HepG2 (cell line): Measurements from ENCODE around the gene TTLL1. TPM values are rescaled to one million over a fixed set of nuclear protein-coding genes. Genes with fewer than 3 reads are reported as not detected.

Source experiments
- BATF2 ChIP-seq: sonication (generic); formaldehyde crosslinking; IDR thresholded peaks from 2 replicates; pipeline ENCODE4 v1.8.0; 2022; ENCODE audit warnings: mild to moderate bottlenecking, missing genetic modification reagents, moderate library complexity
- GABPB1 ChIP-seq: IDR thresholded peaks from 2 replicates; pipeline ENCODE4 v1.6.1; 2016; ENCODE audit warnings: mild to moderate bottlenecking, missing genetic modification reagents, moderate library complexity, missing compliant biosample characterization
- GFI1 ChIP-seq: sonication (generic); formaldehyde crosslinking; IDR thresholded peaks from 2 replicates; pipeline ENCODE4 v1.5.0; 2020; ENCODE audit warnings: missing genetic modification reagents, mild to moderate bottlenecking, borderline replicate concordance
- IKZF4 ChIP-seq: sonication (generic); formaldehyde crosslinking; IDR thresholded peaks from 2 replicates; pipeline ENCODE4 v1.5.1; 2020; ENCODE audit warnings: borderline replicate concordance, mild to moderate bottlenecking, low read depth, missing genetic modification reagents; ENCODE audit errors: not compliant biosample characterization
- KMT2B ChIP-seq: IDR thresholded peaks from 2 replicates; pipeline ENCODE4 v1.6.1; 2016; ENCODE audit warnings: missing genetic modification reagents, missing compliant biosample characterization
- NFATC3 ChIP-seq: sonication (generic); formaldehyde crosslinking; IDR thresholded peaks from 2 replicates; pipeline ENCODE4 v1.5.1; 2020; ENCODE audit warnings: mild to moderate bottlenecking, missing genetic modification reagents
- PAX8 ChIP-seq: sonication (generic); formaldehyde crosslinking; IDR thresholded peaks from 2 replicates; pipeline ENCODE4 v1.8.0; 2022; ENCODE audit warnings: mild to moderate bottlenecking, missing genetic modification reagents, borderline replicate concordance
- PRMT3 ChIP-seq: sonication (generic); formaldehyde crosslinking; IDR thresholded peaks from 2 replicates; pipeline ENCODE4 v1.8.1; 2022; ENCODE audit warnings: low read depth, mild to moderate bottlenecking, moderate library complexity, missing genetic modification reagents, borderline replicate concordance
- ZNF124 ChIP-seq: sonication (generic); formaldehyde crosslinking; IDR thresholded peaks from 2 replicates; pipeline ENCODE4 v1.4.0; 2020; ENCODE audit warnings: missing genetic modification reagents
- ZNF136 ChIP-seq: sonication (generic); formaldehyde crosslinking; IDR thresholded peaks from 2 replicates; pipeline ENCODE4 v1.8.1; 2022; ENCODE audit warnings: low read depth, mild to moderate bottlenecking, moderate library complexity, missing genetic modification reagents
- ZNF441 ChIP-seq: sonication (generic); formaldehyde crosslinking; IDR thresholded peaks from 2 replicates; pipeline ENCODE4 v1.7.0; 2021; ENCODE audit warnings: missing genetic modification reagents, borderline replicate concordance
- ZNF607 ChIP-seq: sonication (generic); formaldehyde crosslinking; IDR thresholded peaks from 2 replicates; pipeline ENCODE4 v1.5.1; 2020; ENCODE audit warnings: missing genetic modification reagents, mild to moderate bottlenecking, borderline replicate concordance
- ZNF800 ChIP-seq: sonication (generic); formaldehyde crosslinking; IDR thresholded peaks from 2 replicates; pipeline ENCODE4 v1.4.0; 2020; ENCODE audit warnings: missing genetic modification reagents
- ZNF83 ChIP-seq: sonication (generic); formaldehyde crosslinking; IDR thresholded peaks from 2 replicates; pipeline ENCODE4 v1.4.0; 2020; ENCODE audit warnings: missing genetic modification reagents, mild to moderate bottlenecking, borderline replicate concordance
- polyA plus RNA-seq, 8 experiments: library from polyadenylated mRNA; depleted of rRNA in 3 of 8; stranded (reverse) in 7 of 8; unstranded in 1 of 8; fragments of >200 nt; fragmentation: Illumina TruSeq in 4 of 8; extraction: Trizol in 4 of 8; gene quantifications; 2 replicates each; pipeline versions ENCODE4 v1.2.1 to v1.2.3, GENCODE V29; 2011 to 2016; ENCODE audit warnings: low read depth in 4 of 8, missing spikeins in 1 of 8, mixed read lengths in 1 of 8; ENCODE audit not compliant: insufficient read depth in 1 of 8
- total RNA-seq, 5 experiments: library from RNA; depleted of rRNA; stranded (reverse); fragments of >200 nt; fragmentation: Illumina TruSeq; extraction: Trizol; gene quantifications; 2 replicates each; pipeline ENCODE4 v1.2.3, GENCODE V29; 2016; ENCODE audit warnings: low read depth in 1 of 5
- TF ChIP-seq, protein P1 (sequence below), 2 experiments: fragments of 450-650 bp in 1 of 2; sonication (generic) in 1 of 2; formaldehyde crosslinking; IDR thresholded peaks; 2 replicates each; pipeline versions ENCODE4 v1.5.0 to v1.8.0; 2020 to 2022; ENCODE audit warnings: mild to moderate bottlenecking in 1 of 2, missing genetic modification reagents in 1 of 2
- TF ChIP-seq, protein P2 (sequence below): sonication (generic); formaldehyde crosslinking; IDR thresholded peaks from 2 replicates; pipeline ENCODE4 v1.8.0; 2022; ENCODE audit warnings: mild to moderate bottlenecking, missing genetic modification reagents; ENCODE audit not compliant: insufficient replicate concordance
- TF ChIP-seq, protein P3 (sequence below): sonication (generic); formaldehyde crosslinking; IDR thresholded peaks from 2 replicates; pipeline ENCODE4 v1.4.0; 2020; ENCODE audit warnings: missing genetic modification reagents, borderline replicate concordance

The TTLL1 gene
- total and polyA plus RNA-seq, 2 of the 13 experiments (the other 11 are each of a cell fraction or from before 2014, with no cell fraction given) = 1.6 to 5.3 TPM

DNA sequence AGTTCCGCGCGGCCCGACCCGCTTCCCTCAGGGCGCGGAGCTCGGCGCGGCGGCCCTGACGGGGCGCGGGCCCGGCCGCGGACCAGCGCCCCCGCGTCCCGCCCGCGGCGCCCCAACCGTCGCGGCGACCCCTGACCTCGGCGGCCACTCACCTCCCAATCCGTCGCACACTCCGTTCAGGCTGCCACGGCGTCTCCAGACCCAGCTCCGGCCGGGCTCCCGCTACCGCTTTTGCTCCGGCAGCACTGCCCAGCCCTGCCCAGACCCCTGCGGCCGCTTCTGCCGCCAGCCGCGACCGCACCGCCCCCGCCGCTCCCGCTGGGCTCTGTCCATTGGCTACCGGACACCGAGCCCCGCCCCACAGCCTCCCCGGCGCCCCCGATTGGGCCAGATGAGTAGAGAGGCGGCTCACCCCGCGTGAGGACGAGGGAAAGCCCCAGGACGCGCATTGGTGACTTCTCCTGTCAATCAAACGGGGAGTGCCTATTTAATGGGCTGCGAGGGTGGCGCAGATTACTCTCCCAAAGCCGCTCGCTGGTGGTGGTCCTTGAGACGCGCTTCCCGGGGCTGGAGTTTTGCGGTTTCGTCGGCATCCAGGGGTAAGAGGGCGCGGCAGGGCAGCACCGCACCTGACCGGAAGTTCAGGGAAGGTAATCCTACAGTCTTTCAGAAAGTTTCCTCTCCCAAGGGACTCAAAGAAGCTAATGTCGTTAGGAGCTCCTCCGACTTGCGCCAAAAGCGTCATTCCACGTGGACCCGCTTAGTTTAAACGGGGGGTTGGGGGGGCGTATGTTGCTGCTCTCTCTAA is 74.1 kb downstream of the TTLL1 start, which contains the start of gene PACSIN2 (continued):
- TF ChIP-seq ZNF800 (CRISPR knock-in tag) (0 out of 2 replicates have a peak, but pooled peaks have one; percentile 57), IKZF4 (peak; percentile 11), PAX8 (no peak), ZNF83 (peak; percentile 42; the same call in 1 of the 2 replicates), GABPB1 (CRISPR knock-in tag) (peak; percentile 66), ZNF124 (peak; percentile 89; the same call in 1 of the 2 replicates), GFI1 (CRISPR knock-in tag) (0 out of 2 replicates have a peak, but pooled peaks have one; percentile 6), ZNF136 (CRISPR knock-in tag) (peak; percentile 60; the same call in 1 of the 2 replicates), ZNF441 (peak; percentile 45), PRMT3 (no peak), NFATC3 (CRISPR knock-in tag) (no peak), BATF2 (0 out of 2 replicates have a peak, but pooled peaks have one; percentile 60), ZNF607 (CRISPR knock-in tag) (no peak; the same call in none of the 2 replicates), KMT2B (CRISPR knock-in tag) (peak; percentile 63; the same call in 1 of the 2 replicates)
- TF ChIP-seq, protein P1, sequence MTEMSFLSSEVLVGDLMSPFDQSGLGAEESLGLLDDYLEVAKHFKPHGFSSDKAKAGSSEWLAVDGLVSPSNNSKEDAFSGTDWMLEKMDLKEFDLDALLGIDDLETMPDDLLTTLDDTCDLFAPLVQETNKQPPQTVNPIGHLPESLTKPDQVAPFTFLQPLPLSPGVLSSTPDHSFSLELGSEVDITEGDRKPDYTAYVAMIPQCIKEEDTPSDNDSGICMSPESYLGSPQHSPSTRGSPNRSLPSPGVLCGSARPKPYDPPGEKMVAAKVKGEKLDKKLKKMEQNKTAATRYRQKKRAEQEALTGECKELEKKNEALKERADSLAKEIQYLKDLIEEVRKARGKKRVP (CRISPR knock-in tag; IDR thresholded peaks at IDR 0.05) = no peak
- TF ChIP-seq, protein P2, sequence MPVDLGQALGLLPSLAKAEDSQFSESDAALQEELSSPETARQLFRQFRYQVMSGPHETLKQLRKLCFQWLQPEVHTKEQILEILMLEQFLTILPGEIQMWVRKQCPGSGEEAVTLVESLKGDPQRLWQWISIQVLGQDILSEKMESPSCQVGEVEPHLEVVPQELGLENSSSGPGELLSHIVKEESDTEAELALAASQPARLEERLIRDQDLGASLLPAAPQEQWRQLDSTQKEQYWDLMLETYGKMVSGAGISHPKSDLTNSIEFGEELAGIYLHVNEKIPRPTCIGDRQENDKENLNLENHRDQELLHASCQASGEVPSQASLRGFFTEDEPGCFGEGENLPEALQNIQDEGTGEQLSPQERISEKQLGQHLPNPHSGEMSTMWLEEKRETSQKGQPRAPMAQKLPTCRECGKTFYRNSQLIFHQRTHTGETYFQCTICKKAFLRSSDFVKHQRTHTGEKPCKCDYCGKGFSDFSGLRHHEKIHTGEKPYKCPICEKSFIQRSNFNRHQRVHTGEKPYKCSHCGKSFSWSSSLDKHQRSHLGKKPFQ = peak; percentile 68
- TF ChIP-seq, protein P3, sequence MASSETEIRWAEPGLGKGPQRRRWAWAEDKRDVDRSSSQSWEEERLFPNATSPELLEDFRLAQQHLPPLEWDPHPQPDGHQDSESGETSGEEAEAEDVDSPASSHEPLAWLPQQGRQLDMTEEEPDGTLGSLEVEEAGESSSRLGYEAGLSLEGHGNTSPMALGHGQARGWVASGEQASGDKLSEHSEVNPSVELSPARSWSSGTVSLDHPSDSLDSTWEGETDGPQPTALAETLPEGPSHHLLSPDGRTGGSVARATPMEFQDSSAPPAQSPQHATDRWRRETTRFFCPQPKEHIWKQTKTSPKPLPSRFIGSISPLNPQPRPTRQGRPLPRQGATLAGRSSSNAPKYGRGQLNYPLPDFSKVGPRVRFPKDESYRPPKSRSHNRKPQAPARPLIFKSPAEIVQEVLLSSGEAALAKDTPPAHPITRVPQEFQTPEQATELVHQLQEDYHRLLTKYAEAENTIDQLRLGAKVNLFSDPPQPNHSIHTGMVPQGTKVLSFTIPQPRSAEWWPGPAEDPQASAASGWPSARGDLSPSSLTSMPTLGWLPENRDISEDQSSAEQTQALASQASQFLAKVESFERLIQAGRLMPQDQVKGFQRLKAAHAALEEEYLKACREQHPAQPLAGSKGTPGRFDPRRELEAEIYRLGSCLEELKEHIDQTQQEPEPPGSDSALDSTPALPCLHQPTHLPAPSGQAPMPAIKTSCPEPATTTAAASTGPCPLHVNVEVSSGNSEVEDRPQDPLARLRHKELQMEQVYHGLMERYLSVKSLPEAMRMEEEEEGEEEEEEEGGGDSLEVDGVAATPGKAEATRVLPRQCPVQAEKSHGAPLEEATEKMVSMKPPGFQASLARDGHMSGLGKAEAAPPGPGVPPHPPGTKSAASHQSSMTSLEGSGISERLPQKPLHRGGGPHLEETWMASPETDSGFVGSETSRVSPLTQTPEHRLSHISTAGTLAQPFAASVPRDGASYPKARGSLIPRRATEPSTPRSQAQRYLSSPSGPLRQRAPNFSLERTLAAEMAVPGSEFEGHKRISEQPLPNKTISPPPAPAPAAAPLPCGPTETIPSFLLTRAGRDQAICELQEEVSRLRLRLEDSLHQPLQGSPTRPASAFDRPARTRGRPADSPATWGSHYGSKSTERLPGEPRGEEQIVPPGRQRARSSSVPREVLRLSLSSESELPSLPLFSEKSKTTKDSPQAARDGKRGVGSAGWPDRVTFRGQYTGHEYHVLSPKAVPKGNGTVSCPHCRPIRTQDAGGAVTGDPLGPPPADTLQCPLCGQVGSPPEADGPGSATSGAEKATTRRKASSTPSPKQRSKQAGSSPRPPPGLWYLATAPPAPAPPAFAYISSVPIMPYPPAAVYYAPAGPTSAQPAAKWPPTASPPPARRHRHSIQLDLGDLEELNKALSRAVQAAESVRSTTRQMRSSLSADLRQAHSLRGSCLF (CRISPR knock-in tag) = no peak
